GM11168 (cell line): Measurements from ENCODE around the gene STK36.
"Not testable (repeated sequence)": the region's sequence is repeated elsewhere in the genome, so short reads cannot be mapped to it uniquely, and the experiment has no call there.

Source experiments
- in situ Hi-C: fragments of 300-500 bp; cut with MboI; formaldehyde crosslinking; loops from one replicate; pipeline ENCODE4 v1.12.0; 2022; ENCODE audit warnings: low sequenced_read_pairs; ENCODE audit not compliant: unreplicated experiment

Gene STK36

GRCh38 chr2:218662377-218662776 lies 9.5 kb upstream of the STK36 start:
- in situ Hi-C loops = loop anchor here (5.0 kb wide), 1 partner anchor 185 kb away; no protein-coding TSS in a partner anchor

- in situ Hi-C loops = loop anchor here (5.0 kb wide), 1 partner anchor 184 kb away; no protein-coding TSS in a partner anchor
Observed at GRCh38 chr2:218662827-218663226, 9.1 kb upstream of the STK36 start.

GRCh38 chr2:218663901-218664300 lies 8.0 kb upstream of the STK36 start:
- in situ Hi-C loops = loop anchor here (5.0 kb wide), 1 partner anchor 183 kb away; no protein-coding TSS in a partner anchor

- in situ Hi-C loops = loop anchor here (5.0 kb wide), 1 partner anchor 183 kb away; no protein-coding TSS in a partner anchor
Observed at GRCh38 chr2:218664653-218665052, 7.2 kb upstream of the STK36 start.

GRCh38 chr2:218671097-218671653 lies 711 bp upstream of the STK36 start:
- in situ Hi-C loops = no loop called here

- in situ Hi-C loops = no loop called here
Observed at GRCh38 chr2:218679119-218679518, 7.2 kb downstream of the STK36 start.

- in situ Hi-C loops = no loop called here
Observed at GRCh38 chr2:218680061-218680460, 8.2 kb downstream of the STK36 start.

GRCh38 chr2:218687400-218688060 lies 15.6 kb downstream of the STK36 start:
- in situ Hi-C loops = not testable (repeated sequence)

GRCh38 chr2:218691234-218691633 lies 19.3 kb downstream of the STK36 start:
- in situ Hi-C loops = no loop called here

GRCh38 chr2:218694405-218695145 lies 22.7 kb downstream of the STK36 start:
- in situ Hi-C loops = no loop called here

GRCh38 chr2:218698885-218699284 lies 27.0 kb downstream of the STK36 start:
- in situ Hi-C loops = no loop called here

GRCh38 chr2:218701806-218702205 lies 29.9 kb downstream of the STK36 start:
- in situ Hi-C loops = no loop called here

GRCh38 chr2:218703341-218703740 lies 31.5 kb downstream of the STK36 start:
- in situ Hi-C loops = no loop called here

GRCh38 chr2:218708086-218708485 lies 36.2 kb downstream of the STK36 start:
- in situ Hi-C loops = no loop called here

- in situ Hi-C loops = no loop called here
Observed at GRCh38 chr2:218709908-218710307, 38.0 kb downstream of the STK36 start.

GRCh38 chr2:218710334-218710686 lies 38.4 kb downstream of the STK36 start:
- in situ Hi-C loops = no loop called here

- in situ Hi-C loops = no loop called here
Observed at GRCh38 chr2:218710687-218711549, 39.0 kb downstream of the STK36 start, which contains the start of gene TTLL4. Gene TTLL4 (plus strand): TSS chr2:218710835. CDS start chr2:218737677, 26,842 bp downstream.

- in situ Hi-C loops = no loop called here
Observed at GRCh38 chr2:218711550-218711929, 39.7 kb downstream of the STK36 start.

- in situ Hi-C loops = no loop called here
Observed at GRCh38 chr2:218713922-218714321, 42.0 kb downstream of the STK36 start.

GRCh38 chr2:218716070-218716469 lies 44.2 kb downstream of the STK36 start:
- in situ Hi-C loops = no loop called here
